Kidney (tissue), 14 donors: ENCODE results near the gene SHBG. TPM values are rescaled to one million over a fixed set of nuclear protein-coding genes. Genes with fewer than 3 reads are reported as not detected.

ENCODE experiments used
- DNase-seq, 5 donors: peaks; one replicate each; pipeline ENCODE4 v3.0.0-alpha.2; 2013 to 2020
- FAIRE-seq: peaks from 2 replicates; lab custom pipeline; 2012; peaks lifted over from hg19 to GRCh38; lab: Jason Lieb, UNC
- H3K27ac ChIP-seq, 2 donors: one replicate each; pipeline ENCODE4 v1.7.0; 2013; ENCODE audit warnings: low read depth in 2 of 2, low read length in 2 of 2, inconsistent platforms in 1 of 2
- H3K27me3 ChIP-seq: one replicate; pipeline ENCODE4 v1.7.1; 2013; ENCODE audit warnings: low read length, inconsistent platforms; ENCODE audit not compliant: control insufficient read depth, insufficient read depth
- H3K36me3 ChIP-seq, 3 donors: one replicate each; pipeline versions ENCODE4 v1.7.0 to v1.7.1; 2013; ENCODE audit warnings: low read length in 3 of 3, control low read depth in 1 of 3, inconsistent platforms in 1 of 3; ENCODE audit not compliant: insufficient read depth in 3 of 3, control insufficient read depth in 2 of 3
- H3K4me1 ChIP-seq, 3 donors: one replicate each; pipeline versions ENCODE4 v1.7.0 to v1.7.1; 2013; ENCODE audit warnings: low read length in 3 of 3, inconsistent platforms in 1 of 3, low read depth in 1 of 3; ENCODE audit not compliant: control insufficient read depth in 2 of 3, insufficient read depth in 2 of 3
- H3K4me3 ChIP-seq, 3 donors: one replicate each; pipeline versions ENCODE4 v1.7.0 to v1.8.1; 2013; ENCODE audit warnings: low read length in 3 of 3, control low read depth in 1 of 3, inconsistent platforms in 1 of 3
- H3K9ac ChIP-seq, 3 donors: one replicate each; pipeline versions ENCODE4 v1.7.0 to v1.7.1; 2013; ENCODE audit warnings: low read length in 3 of 3, control low read depth in 1 of 3, inconsistent platforms in 1 of 3
- H3K9me3 ChIP-seq, 3 donors: one replicate each; pipeline versions ENCODE4 v1.7.0 to v1.7.1; 2013; ENCODE audit warnings: low read length in 3 of 3, control low read depth in 1 of 3, inconsistent platforms in 1 of 3; ENCODE audit not compliant: control insufficient read depth in 2 of 3, insufficient read depth in 1 of 3
- intact Hi-C: fragments of 100-400 bp; cut with DNase I; formaldehyde crosslinking; loops from one replicate; pipeline ENCODE4 v1.11.1; 2022
- polyA plus RNA-seq: library from polyadenylated mRNA; stranded (reverse); fragments of 350-450 nt; fragmentation: Illumina TruSeq; extraction: RNeasy Lipid Tissue Mini Kit (QIAGEN cat#74804); gene quantifications from one replicate; pipeline ENCODE4 v1.2.3, GENCODE V29; 2014; ENCODE audit warnings: low read depth, low replicate concordance; ENCODE audit not compliant: insufficient read depth
- total RNA-seq: library from RNA; stranded (reverse); fragmentation: NEBNext Ultra II Directional; extraction: Animal tissue kit (Norgen Biotek cat#: 25700); gene quantifications from one replicate; pipeline ENCODE4 v1.2.1, GENCODE V29; 2021
- TF ChIP-seq, protein P1 (sequence below): IDR thresholded peaks from 3 replicates; pipeline ENCODE4 v1.5.1; 2012; ENCODE audit warnings: mild to moderate bottlenecking, moderate library complexity, borderline replicate concordance; ENCODE audit not compliant: insufficient read depth; ENCODE audit errors: extremely low read depth
- donor health status: control.
- donor health status: control.
- donor health status: control.
- donor health status: control.
- donor health status: control.
- donor health status: DM: yes; HTN: yes; CAD: no.
- donor health status: Normal renal cell carcinoma (clear cell type).

Gene SHBG
- total and polyA plus RNA-seq, 2 donors from 2014 or later, result 0.57 to 4.6 TPM

DNA sequence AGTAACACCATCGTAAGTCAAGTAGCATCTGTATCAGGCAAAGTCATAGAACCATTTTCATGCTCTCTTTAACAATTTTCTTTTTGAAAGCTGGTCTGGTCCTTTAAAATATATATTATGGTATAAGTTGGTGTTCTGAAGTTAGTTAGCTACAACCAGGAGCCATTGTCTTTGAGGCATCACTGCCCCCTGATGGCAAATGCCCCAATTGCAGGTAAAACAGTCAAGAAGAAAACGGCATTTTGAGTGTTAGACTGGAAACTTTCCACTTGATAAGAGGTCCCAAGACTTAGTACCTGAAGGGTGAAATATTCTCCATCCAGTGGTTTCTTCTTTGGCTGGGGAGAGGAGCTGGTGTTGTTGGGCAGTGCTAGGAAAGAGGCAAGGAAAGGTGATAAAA is 43.3 kb downstream of the SHBG start:
- intact Hi-C loops, result no loop called here
- peaks cover 9 to 34% (median 21%) of the 10 kb centered on the region in 3 donors for H3K36me3 ChIP-seq

DNA sequence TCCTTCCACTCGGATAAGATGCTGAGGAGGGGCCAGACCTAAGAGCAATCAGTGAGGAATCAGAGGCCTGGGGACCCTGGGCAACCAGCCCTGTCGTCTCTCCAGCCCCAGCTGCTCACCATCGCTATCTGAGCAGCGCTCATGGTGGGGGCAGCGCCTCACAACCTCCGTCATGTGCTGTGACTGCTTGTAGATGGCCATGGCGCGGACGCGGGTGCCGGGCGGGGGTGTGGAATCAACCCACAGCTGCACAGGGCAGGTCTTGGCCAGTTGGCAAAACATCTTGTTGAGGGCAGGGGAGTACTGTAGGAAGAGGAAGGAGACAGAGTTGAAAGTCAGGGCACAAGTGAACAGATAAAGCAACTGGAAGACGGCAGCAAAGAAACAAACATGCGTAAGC is 45.0 kb downstream of the SHBG start:
- Histone ChIP-seq H3K27me3 (no peaks in the 10 kb centered on the region), H3K4me3 (no peak overlapping the region), H3K36me3 (peaks cover 9 to 27% (median 18%) of the 10 kb centered on the region in 3 donors), H3K9me3 (peaks cover 1 to 8% (median 3%) of the 10 kb centered on the region in 3 donors), H3K9ac (no peak overlapping the region), H3K27ac (no peak overlapping the region), H3K4me1 (no peaks in the 10 kb centered on the region)
- no peak for DNase-seq
- intact Hi-C loops, result no loop called here
- no peak for FAIRE-seq
- TF ChIP-seq, protein P1, sequence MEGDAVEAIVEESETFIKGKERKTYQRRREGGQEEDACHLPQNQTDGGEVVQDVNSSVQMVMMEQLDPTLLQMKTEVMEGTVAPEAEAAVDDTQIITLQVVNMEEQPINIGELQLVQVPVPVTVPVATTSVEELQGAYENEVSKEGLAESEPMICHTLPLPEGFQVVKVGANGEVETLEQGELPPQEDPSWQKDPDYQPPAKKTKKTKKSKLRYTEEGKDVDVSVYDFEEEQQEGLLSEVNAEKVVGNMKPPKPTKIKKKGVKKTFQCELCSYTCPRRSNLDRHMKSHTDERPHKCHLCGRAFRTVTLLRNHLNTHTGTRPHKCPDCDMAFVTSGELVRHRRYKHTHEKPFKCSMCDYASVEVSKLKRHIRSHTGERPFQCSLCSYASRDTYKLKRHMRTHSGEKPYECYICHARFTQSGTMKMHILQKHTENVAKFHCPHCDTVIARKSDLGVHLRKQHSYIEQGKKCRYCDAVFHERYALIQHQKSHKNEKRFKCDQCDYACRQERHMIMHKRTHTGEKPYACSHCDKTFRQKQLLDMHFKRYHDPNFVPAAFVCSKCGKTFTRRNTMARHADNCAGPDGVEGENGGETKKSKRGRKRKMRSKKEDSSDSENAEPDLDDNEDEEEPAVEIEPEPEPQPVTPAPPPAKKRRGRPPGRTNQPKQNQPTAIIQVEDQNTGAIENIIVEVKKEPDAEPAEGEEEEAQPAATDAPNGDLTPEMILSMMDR, result no peak

More for the DNA sequence above, 43.3 kb downstream of the SHBG start:
- DNase-seq (no peak), FAIRE-seq (no peak)
- Histone ChIP-seq H3K4me1 (no peaks in the 10 kb centered on the region), H3K9me3 (peaks cover 1 to 8% (median 3%) of the 10 kb centered on the region in 3 donors), H3K27ac (no peak overlapping the region), H3K4me3 (no peak overlapping the region), H3K9ac (no peak overlapping the region), H3K27me3 (no peaks in the 10 kb centered on the region)
- TF ChIP-seq, protein P1, result peak; percentile 15

DNA sequence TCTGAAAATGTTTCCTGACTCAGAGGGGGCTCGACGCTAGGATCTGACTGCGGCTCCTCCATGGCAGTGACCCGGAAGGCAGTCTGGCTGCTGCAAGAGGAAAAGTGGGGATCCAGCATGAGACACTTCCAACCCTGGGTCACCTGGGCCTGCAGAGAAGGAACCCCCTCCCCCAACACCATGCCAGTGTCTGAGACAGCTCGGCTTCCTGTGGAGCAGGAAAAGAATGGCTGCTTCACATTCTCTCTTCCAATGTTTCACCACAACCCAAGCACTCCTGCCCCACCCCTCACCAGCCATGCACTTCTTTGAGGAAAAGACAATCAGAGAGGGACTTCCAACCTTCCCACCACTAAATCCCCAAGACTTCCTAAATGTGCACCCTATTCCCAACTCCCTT is 46.6 kb downstream of the SHBG start:
- intact Hi-C loops, result no loop called here
- DNase-seq (no peak), FAIRE-seq (no peak)
- H3K27me3 ChIP-seq, result no peaks in the 10 kb centered on the region
- no peak overlapping the region for H3K9ac ChIP-seq
- H3K4me3 ChIP-seq, result no peak overlapping the region
- TF ChIP-seq, protein P1, result no peak
- H3K9me3 ChIP-seq, result peaks cover 1 to 8% (median 3%) of the 10 kb centered on the region in 3 donors
- H3K27ac ChIP-seq, result no peak overlapping the region
- H3K4me1 ChIP-seq, result no peaks in the 10 kb centered on the region
- peaks cover 6 to 21% (median 12%) of the 10 kb centered on the region in 3 donors for H3K36me3 ChIP-seq
